GM12892 (cell line): ENCODE measurements around the gene ARPC5.

Experiments
- POLR2A ChIP-seq: IDR thresholded peaks from 2 replicates; pipeline ENCODE4 v1.6.1; 2011; ENCODE audit warnings: low read depth, low read length, control low read depth
- POLR2AphosphoS5 ChIP-seq: IDR thresholded peaks from 2 replicates; pipeline ENCODE4 v1.6.1; 2011; ENCODE audit warnings: low read depth, low read length, control low read depth
- TAF1 ChIP-seq: IDR thresholded peaks from 2 replicates; pipeline ENCODE4 v1.6.1; 2011; ENCODE audit warnings: low read depth, mild to moderate bottlenecking, control low read depth, low read length, borderline replicate concordance

GRCh38 chr1:183583466-183583865 lies 52.1 kb downstream of the ARPC5 start:
- TF ChIP-seq POLR2A (no peak), POLR2AphosphoS5 (no peak), TAF1 (no peak)
